Measurements from ENCODE around the gene SCFD2. TPM values are rescaled to one million over a fixed set of nuclear protein-coding genes. Genes with fewer than 3 reads are reported as not detected.
"Not testable (repeated sequence)": the region's sequence is repeated elsewhere in the genome, so short reads cannot be mapped to it uniquely, and the experiment has no call there.

SCFD2 gene
- 7.0 and 8.1 TPM in 2 replicates for total RNA-seq (2021)
- Bru-seq, nascent RNA: percentile 54 among the genes with signal in this experiment
- BruChase-seq, experiment 1, labeled RNA remaining after a 2-hour chase: percentile 46 among the genes with signal in this experiment
- percentile 46 among the genes with signal in this experiment for BruChase-seq, experiment 2, labeled RNA remaining after a 6-hour chase
- long read RNA-seq, partial matches to known transcripts: 0 of 2 reads
- long read RNA-seq, other reads (novel, unspliced or antisense): 2 of 2 reads

DNA sequence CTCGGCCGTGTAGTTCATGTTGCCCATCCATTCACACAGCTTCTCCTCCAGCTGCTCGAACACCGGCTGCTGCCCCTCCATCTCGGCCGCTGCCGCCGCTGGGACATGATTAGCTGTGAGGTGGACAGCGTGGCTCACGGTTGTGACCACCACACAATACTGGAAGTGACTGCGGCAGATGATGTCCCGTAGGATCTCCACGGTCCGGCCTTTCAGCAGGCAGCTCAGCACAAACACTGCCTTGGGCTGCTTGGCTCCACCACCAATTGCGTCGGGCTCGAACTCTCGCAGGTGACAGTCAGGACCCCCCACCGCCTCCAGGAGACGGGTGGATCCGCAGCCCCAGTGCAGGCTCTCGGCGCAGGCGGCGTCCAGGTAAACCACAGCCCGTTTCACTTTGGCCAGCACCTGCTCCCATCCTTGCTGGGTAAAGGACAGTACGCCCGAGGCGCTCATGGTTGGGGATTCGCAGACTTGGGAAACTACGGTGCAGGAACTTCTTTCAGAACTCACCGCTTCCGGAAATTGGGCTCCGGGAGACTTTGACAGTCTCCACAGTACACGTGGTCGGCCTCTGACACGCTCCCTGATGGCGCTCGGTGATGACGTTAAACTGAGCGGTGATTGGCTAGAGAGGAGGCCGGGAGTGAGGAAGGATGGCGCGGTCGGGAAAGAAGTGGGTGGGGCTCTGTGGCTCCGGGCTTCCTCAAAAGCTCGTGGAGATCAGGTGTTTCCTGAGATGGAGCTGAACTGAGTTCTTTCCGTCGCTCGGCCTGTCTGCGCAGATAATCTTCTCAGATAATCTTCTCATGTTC is at the start of gene SCFD2:
Gene SCFD2 (minus strand): TSS at position 576 of the 815 bp plus-strand sequence.
- ChIA-PET CTCF (no interaction called here), POLR2A (ENCODE audit: unreplicated experiment) (interaction anchor here (0.6 to 0.7 kb wide), 2 partner anchors 9 to 13 kb away, joined by 3 to 6 read pairs; no protein-coding TSS in a partner anchor)
- no peaks in the 10 kb centered on the region for H3K36me3 ChIP-seq (ENCODE audit: low read depth)
- BruUV-seq (replicated peaks): TSS peak; percentile 49
- H3K4me3 ChIP-seq: peak within 1 kb of the TSS; percentile 72
- intact Hi-C loops (cut with micrococcal nuclease; ENCODE audit: unreplicated experiment): loop anchor here (1.0 to 5.0 kb wide), 2 partner anchors 12 to 227 kb away; partner anchors contain the start of genes FIP1L1 and LNX1
- H3K9me2 ChIP-seq (ENCODE audit: insufficient read depth): no peaks in the 10 kb centered on the region
- no peaks in the 10 kb centered on the region for H4K20me1 ChIP-seq (ENCODE audit: insufficient read depth)
- DNase-seq: peak; percentile 90 to 91
- H3K79me2 ChIP-seq (ENCODE audit: low read depth): peaks cover 20% of the 10 kb centered on the region
- 0 out of 2 replicates have a peak, but pooled peaks cover 5% of the 10 kb centered on the region for H3K27me3 ChIP-seq (ENCODE audit: insufficient read depth, low read depth)
- no peaks in the 10 kb centered on the region for H3K9me3 ChIP-seq (ENCODE audit: insufficient read depth, low read depth)
- H3K27ac ChIP-seq: no peak within 1 kb of the TSS
- H2AFZ ChIP-seq: peak within 1 kb of the TSS; percentile 98
- no peaks in the 10 kb centered on the region for H3F3A ChIP-seq (ENCODE audit: insufficient read depth, low read depth)
- H3K4me2 ChIP-seq: peak within 1 kb of the TSS; percentile 87
- no peak for TF ChIP-seq EZH2 (IDR thresholded peaks at IDR 0.05; ENCODE audit: low read depth)
- H3K4me1 ChIP-seq (replicated peaks; ENCODE audit: insufficient read depth): peaks cover 18% of the 10 kb centered on the region; the same call in 1 of the 2 replicates

DNA sequence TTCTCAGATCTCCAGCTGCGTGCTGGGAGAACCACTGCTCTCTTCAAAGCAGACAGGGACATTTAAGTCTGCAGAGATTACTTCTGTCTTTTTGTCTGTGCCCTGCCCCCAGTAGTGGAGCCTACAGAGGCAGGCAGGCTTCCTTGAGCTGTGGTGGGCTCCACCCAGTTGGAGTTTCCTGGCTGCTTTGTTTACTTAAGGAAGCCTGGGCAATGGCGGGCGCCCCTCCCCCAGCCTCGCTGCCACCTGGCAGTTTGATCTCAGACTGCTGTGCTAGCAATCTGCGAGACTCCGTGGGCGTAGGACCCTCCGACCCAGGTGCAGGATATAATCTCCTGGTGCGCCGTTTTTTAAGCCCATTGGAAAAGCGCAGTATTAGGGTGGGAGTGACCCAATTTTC is 43.6 kb upstream of the SCFD2 start:
- POLR2A ChIA-PET (ENCODE audit: unreplicated experiment); DNase-seq; H3K4me3 ChIP-seq; H3K27ac ChIP-seq; H3K9me3 ChIP-seq (ENCODE audit: insufficient read depth, low read depth); H3K9me2 ChIP-seq (ENCODE audit: insufficient read depth); H2AFZ ChIP-seq; intact Hi-C loops (cut with micrococcal nuclease; ENCODE audit: unreplicated experiment); H4K20me1 ChIP-seq (ENCODE audit: insufficient read depth); H3K36me3 ChIP-seq (ENCODE audit: low read depth); H3F3A ChIP-seq (ENCODE audit: insufficient read depth, low read depth); H3K27me3 ChIP-seq (ENCODE audit: insufficient read depth, low read depth); BruUV-seq (replicated peaks); H3K4me2 ChIP-seq; CTCF ChIA-PET; H3K4me1 ChIP-seq (replicated peaks; ENCODE audit: insufficient read depth): not testable (repeated sequence)
- 0 out of 2 replicates have a peak, but pooled peaks cover 21% of the 10 kb centered on the region for H3K79me2 ChIP-seq (ENCODE audit: low read depth)

DNA sequence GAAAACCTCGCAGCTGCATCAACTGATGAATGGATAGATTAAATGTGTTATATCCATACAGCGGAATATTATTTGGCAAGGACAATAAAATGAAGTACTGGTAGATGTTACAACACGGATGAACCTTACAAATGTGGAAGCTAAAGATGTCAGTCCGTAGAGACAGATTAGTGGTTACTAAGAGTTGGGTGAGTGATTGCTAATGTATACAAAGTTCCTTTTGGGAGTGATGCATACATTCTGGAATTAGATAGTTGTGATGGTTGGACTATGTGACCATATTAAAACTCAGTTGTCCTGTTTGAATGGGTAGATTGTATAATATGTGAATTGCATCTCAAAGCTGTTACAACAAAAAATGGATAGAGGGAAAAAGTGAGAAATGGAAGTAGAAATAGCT is 14.4 kb upstream of the SCFD2 start:
- no TSS peak for BruUV-seq (replicated peaks)
- peaks cover 53% of the 10 kb centered on the region for H3K79me2 ChIP-seq (ENCODE audit: low read depth)
- ChIA-PET CTCF (no interaction called here), POLR2A (ENCODE audit: unreplicated experiment) (no interaction called here)
- no peaks in the 10 kb centered on the region for H3K9me3 ChIP-seq (ENCODE audit: insufficient read depth, low read depth)
- H3K27me3 ChIP-seq (ENCODE audit: insufficient read depth, low read depth): no peaks in the 10 kb centered on the region
- H3K9me2 ChIP-seq (ENCODE audit: insufficient read depth): no peaks in the 10 kb centered on the region
- no peak for DNase-seq
- no peak overlapping the region for H2AFZ ChIP-seq
- TF ChIP-seq, protein P1, sequence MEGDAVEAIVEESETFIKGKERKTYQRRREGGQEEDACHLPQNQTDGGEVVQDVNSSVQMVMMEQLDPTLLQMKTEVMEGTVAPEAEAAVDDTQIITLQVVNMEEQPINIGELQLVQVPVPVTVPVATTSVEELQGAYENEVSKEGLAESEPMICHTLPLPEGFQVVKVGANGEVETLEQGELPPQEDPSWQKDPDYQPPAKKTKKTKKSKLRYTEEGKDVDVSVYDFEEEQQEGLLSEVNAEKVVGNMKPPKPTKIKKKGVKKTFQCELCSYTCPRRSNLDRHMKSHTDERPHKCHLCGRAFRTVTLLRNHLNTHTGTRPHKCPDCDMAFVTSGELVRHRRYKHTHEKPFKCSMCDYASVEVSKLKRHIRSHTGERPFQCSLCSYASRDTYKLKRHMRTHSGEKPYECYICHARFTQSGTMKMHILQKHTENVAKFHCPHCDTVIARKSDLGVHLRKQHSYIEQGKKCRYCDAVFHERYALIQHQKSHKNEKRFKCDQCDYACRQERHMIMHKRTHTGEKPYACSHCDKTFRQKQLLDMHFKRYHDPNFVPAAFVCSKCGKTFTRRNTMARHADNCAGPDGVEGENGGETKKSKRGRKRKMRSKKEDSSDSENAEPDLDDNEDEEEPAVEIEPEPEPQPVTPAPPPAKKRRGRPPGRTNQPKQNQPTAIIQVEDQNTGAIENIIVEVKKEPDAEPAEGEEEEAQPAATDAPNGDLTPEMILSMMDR (conservative IDR thresholded peaks at IDR 0.05): no peak
- TF ChIP-seq EZH2 (IDR thresholded peaks at IDR 0.05; ENCODE audit: low read depth): no peak
- no peak overlapping the region for H3K27ac ChIP-seq
- H3F3A ChIP-seq (ENCODE audit: insufficient read depth, low read depth): no peaks in the 10 kb centered on the region; the same call in 1 of the 2 replicates
- peaks cover 23% of the 10 kb centered on the region for H4K20me1 ChIP-seq (ENCODE audit: insufficient read depth)
- intact Hi-C loops (cut with micrococcal nuclease; ENCODE audit: unreplicated experiment): loop anchor here (10.0 kb wide), 1 partner anchor 65 kb away; no protein-coding TSS in a partner anchor
- peaks cover 17% of the 10 kb centered on the region for H3K36me3 ChIP-seq (ENCODE audit: low read depth)
- no peak overlapping the region for H3K4me3 ChIP-seq
- peak overlapping the region; percentile 85; the same call in 1 of the 2 replicates for H3K4me2 ChIP-seq
- H3K4me1 ChIP-seq (replicated peaks; ENCODE audit: insufficient read depth): peaks cover 14% of the 10 kb centered on the region

DNA sequence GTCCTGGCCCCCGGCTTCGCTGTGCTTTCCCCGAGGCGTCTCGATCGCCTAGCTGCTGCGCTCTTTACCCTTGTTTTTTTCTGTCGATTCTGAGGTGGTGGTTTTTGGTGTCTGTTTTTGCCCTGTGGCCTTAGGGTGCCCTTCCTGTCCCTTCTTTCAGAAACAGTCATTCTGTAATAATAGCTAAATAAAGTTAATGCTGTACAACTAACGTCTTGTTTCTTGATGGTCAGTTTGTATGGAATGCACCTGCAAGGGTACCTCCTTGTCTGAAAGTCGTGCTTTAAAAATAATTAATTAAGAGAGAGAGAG is 12.3 kb upstream of the SCFD2 start:
- Histone ChIP-seq H3K4me1 (replicated peaks; ENCODE audit: insufficient read depth) (peaks cover 14% of the 10 kb centered on the region), H3K36me3 (ENCODE audit: low read depth) (0 out of 2 replicates have a peak, but pooled peaks cover 8% of the 10 kb centered on the region), H3K4me3 (peak overlapping the region; percentile 82), H3K4me2 (peak overlapping the region; percentile 85), H3K27me3 (ENCODE audit: insufficient read depth, low read depth) (no peaks in the 10 kb centered on the region), H3K9me2 (ENCODE audit: insufficient read depth) (no peaks in the 10 kb centered on the region), H3F3A (ENCODE audit: insufficient read depth, low read depth) (no peaks in the 10 kb centered on the region; the same call in 1 of the 2 replicates), H3K27ac (no peak overlapping the region), H2AFZ (peak overlapping the region; percentile 96), H3K9me3 (ENCODE audit: insufficient read depth, low read depth) (no peaks in the 10 kb centered on the region), H4K20me1 (ENCODE audit: insufficient read depth) (peaks cover 23% of the 10 kb centered on the region), H3K79me2 (ENCODE audit: low read depth) (peaks cover 52% of the 10 kb centered on the region)
- BruUV-seq (replicated peaks): no TSS peak
- no peak for DNase-seq
- CTCF ChIA-PET: no interaction called here
- intact Hi-C loops (cut with micrococcal nuclease; ENCODE audit: unreplicated experiment): no loop called here
- POLR2A ChIA-PET (ENCODE audit: unreplicated experiment): interaction anchor here (0.7 to 1.2 kb wide), 2 partner anchors 12 to 213 kb away, joined by 3 read pairs; partner anchors contain the start of gene LNX1
- no peak for TF ChIP-seq EZH2 (IDR thresholded peaks at IDR 0.05; ENCODE audit: low read depth)
- TF ChIP-seq, protein P1 (conservative IDR thresholded peaks at IDR 0.05): no peak

Data from PC-9 (cell line).